HUES48 (cell line): ENCODE data around the gene LIAS.

Experiments
- H3K27ac ChIP-seq: one replicate; pipeline ENCODE4 v1.7.0; 2013; ENCODE audit warnings: low read depth, low read length, inconsistent platforms
- H3K27me3 ChIP-seq: 2 replicates; pipeline ENCODE4 v1.6.1; 2013; ENCODE audit warnings: mild to moderate bottlenecking, low read length; ENCODE audit not compliant: control insufficient read depth, insufficient read depth
- H3K36me3 ChIP-seq: 2 replicates; pipeline ENCODE4 v1.6.1; 2013; ENCODE audit warnings: low read length; ENCODE audit not compliant: control insufficient read depth, insufficient read depth
- H3K4me1 ChIP-seq: 2 replicates; pipeline ENCODE4 v1.6.1; 2013; ENCODE audit warnings: mild to moderate bottlenecking, low read length; ENCODE audit not compliant: control insufficient read depth, insufficient read depth
- H3K4me3 ChIP-seq: 2 replicates; pipeline ENCODE4 v1.5.1; 2013; ENCODE audit warnings: mild to moderate bottlenecking, low read depth, low read length
- H3K9ac ChIP-seq: 2 replicates; pipeline ENCODE4 v1.6.1; 2013; ENCODE audit warnings: mild to moderate bottlenecking, low read depth, low read length, moderate library complexity
- H3K9me3 ChIP-seq: 2 replicates; pipeline ENCODE4 v1.6.1; 2013; ENCODE audit warnings: low read length; ENCODE audit not compliant: control insufficient read depth, insufficient read depth

The LIAS gene

DNA sequence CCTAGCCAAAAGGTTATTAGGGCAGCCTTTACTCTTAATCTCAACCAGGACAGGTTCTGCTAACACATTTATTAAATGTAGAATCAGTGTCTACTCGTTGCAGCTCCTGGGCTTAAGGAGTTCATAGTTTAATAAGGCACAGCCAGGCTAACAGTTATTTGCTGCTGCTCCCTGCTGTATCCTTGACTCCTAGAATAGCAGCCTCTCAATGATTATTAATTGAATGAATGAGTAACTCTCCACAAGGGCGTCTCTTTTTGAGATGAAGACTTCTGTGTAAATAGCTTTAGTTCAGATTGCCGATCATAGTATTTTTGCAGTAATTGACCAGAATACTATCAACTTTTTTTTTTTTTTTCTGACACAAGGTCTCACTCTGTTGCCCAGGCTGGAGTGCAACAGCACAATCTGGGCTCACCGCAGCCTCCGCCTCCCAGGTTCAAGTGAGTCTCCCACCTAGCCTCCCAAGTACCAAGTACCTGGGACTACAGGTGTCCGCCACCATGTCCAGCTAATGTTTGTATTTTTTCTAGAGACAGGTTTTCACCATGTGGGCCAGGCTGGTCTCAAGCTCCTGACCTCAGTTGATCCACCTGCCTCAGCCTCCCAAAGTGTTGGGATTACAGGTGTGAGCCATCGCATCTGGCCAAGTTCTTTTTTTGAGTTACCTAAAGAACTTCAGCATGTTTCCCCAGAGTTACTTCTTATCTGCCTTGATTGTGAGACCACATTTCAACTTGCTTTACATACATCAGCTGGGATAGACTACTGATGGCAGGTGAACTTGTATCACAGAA, 65.5 kb downstream of the LIAS start:
- H3K4me1 ChIP-seq, result peaks cover 20% of the 10 kb centered on the region
- no peaks in the 10 kb centered on the region for H3K27me3 ChIP-seq
- H3K9me3 ChIP-seq, result no peaks in the 10 kb centered on the region
- no peak overlapping the region for H3K4me3 ChIP-seq
- H3K9ac ChIP-seq, result no peak overlapping the region
- H3K36me3 ChIP-seq, result peaks cover 15% of the 10 kb centered on the region
- H3K27ac ChIP-seq, result no peak overlapping the region

DNA sequence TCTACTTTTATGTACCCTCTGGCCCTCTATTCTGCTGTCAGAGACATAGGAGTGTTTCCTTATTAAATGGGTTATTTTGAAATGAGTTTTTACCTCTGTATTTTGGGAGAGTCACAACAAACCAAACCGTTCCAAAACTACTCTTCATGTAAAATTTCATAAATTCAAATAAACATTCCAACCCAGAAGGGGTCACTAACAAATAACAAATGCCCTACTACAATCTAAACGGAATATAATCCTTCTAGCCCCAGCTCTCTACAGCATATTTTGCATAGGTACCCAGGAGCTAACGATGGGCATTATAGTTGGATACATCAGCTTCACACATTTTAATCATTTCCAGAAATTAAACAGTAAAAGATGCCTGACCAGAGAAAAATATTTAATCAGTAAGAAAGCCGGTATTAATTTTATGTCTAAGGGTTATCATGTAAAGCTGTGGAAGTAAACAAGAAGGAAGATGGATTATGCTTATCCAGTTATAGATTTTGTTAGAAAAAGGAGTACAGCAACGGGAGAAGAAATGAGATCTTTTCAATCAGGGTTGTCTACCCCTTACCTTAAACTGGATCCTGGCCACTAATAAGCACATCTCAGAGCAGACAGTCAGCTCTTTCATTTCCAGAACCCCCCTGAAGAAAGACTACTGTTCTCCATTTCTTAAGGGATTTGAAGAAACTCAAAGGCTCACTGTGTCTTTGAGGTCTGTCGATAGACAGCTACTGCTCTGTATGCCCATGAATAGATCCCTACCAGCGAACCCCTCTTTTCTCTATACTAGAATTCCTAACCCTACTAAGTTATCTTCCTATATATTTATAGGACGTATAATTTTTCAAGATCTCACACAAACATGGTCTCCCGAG, 67.2 kb downstream of the LIAS start:
- Histone ChIP-seq H3K27me3 (no peaks in the 10 kb centered on the region), H3K4me3 (peak overlapping the region; percentile 89), H3K9ac (peak overlapping the region; percentile 86), H3K27ac (peak overlapping the region; percentile 96), H3K4me1 (peaks cover 20% of the 10 kb centered on the region), H3K36me3 (peaks cover 10% of the 10 kb centered on the region; the same call in 1 of the 2 replicates), H3K9me3 (peaks cover 15% of the 10 kb centered on the region)

DNA sequence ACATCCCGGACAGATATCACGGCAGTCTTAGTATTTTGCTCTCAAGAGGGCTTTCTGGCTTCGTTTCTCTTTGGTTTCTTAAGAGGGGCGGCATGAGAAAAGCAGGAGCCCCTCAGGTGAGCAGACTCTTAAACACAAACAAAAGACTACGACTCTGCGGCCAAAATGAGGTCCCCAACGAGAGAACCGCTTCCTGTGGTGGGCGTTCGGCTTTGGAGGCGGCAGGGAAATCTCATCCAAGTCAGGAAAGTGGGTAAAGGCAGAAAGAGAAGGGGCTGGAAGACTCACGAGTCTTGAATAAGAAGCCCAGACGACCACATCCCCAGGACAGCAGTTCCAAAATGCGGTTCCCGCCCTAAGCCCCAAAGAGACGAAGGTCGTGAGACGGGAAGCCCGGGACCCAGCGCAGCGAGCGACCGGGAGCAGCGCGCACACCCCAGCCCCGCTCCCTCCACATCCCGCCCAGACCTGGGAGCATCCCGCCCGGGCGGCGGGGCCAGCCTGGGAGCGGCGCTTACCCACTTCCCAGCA, 68.0 kb downstream of the LIAS start:
- Histone ChIP-seq H3K9ac (peak overlapping the region; percentile 86), H3K36me3 (peaks cover 13% of the 10 kb centered on the region), H3K9me3 (peaks cover 22% of the 10 kb centered on the region), H3K4me1 (peaks cover 20% of the 10 kb centered on the region), H3K27me3 (no peaks in the 10 kb centered on the region), H3K4me3 (peak overlapping the region; percentile 89), H3K27ac (peak overlapping the region; percentile 96)

DNA sequence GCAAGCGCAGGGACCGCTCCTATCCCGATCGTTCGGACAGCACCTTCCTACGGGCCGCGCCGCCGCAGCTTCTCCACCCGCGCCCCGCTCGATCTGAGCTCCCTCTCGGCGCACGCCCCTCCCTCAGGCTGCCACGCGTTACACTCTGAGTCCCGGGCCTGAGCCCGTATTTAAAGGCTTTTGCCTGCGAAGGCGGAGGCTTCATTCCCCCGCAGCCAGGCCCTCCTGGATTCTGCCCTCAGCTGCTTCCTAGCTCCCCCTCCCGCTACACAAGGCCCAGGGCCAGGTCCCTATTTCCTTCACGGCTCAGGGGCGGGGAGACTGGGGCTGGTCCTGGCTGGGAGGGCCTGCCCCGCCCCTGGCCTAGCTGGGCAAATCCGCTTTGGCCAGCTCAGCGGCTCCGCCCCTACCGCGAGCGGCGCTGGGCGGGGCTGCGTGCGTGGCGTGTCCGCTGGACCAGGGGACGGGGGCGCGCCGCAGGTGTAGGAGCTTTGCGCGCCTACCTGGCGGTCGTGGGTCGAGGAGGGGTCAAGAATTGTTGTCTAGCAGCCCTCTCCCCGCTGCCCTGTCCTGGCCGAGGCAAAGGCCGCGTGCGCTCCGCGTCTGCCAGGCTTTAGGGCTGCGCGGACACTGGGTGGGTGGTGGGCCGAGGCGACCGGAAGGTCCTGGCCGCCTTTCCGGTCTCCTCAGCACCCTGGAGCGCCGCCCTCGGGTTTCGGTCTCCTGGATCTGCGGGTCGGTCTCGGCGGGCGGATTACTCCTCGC, 68.6 kb downstream of the LIAS start, which contains the start of gene UGDH:
Gene UGDH, minus strand, starts transcription at position 144 of the 765 bp plus-strand sequence. CDS start 5,927 bp downstream, outside the sequence.
- Histone ChIP-seq H3K4me1 (peaks cover 14% of the 10 kb centered on the region), H3K4me3 (peak within 1 kb of the TSS; percentile 89), H3K27me3 (no peaks in the 10 kb centered on the region), H3K36me3 (peaks cover 16% of the 10 kb centered on the region), H3K27ac (peak within 1 kb of the TSS; percentile 96), H3K9ac (peak within 1 kb of the TSS; percentile 86), H3K9me3 (peaks cover 27% of the 10 kb centered on the region)

DNA sequence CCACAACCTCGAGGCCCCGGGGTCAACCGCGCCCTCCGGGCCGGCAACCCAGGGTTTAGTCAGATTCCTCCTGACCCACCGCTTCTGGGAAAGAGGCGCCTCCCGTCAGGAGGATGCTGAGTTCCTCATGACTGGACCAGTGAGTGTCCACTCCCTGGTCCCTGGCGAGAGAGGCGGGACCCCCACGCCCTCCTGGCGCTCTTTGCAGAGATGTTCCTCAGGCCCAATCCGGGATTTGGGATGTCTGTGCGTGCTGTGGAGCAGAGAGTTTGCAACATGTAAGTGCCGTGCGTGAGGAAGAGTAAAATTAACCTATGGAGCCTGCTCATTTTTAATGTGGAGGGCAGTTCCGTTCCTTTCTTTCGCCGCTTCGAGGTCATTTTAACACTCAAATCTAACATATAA, 69.2 kb downstream of the LIAS start:
- peak overlapping the region; percentile 96 for H3K27ac ChIP-seq
- H3K36me3 ChIP-seq, result peaks cover 22% of the 10 kb centered on the region

More for the DNA sequence above, 69.2 kb downstream of the LIAS start:
- H3K4me3 ChIP-seq, result peak overlapping the region; percentile 89
- H3K4me1 ChIP-seq, result peaks cover 13% of the 10 kb centered on the region
- no peaks in the 10 kb centered on the region for H3K27me3 ChIP-seq
- H3K9ac ChIP-seq, result peak overlapping the region; percentile 86
- peaks cover 30% of the 10 kb centered on the region for H3K9me3 ChIP-seq
